Stimulated activated CD8-positive, alpha-beta memory T cell treated with anti-CD3 and anti-CD28 coated beads, Interleukin-4, amount 100 ng/mL, for 48 hours (primary cell): ENCODE data around the gene SPPL2B.
A peak's percentile ranks its signal among the peaks of the same experiment; 100 is the strongest.

ENCODE experiments used
- DNase-seq: peaks from one replicate; pipeline ENCODE4 v3.0.0-alpha.2; 2020

SPPL2B gene

GRCh38 chr19:2324220-2324948 is 4.1 kb upstream of the SPPL2B start:
- DNase-seq, result no peak

- no peak for DNase-seq
These were observed 3.0 kb upstream of the SPPL2B start for GRCh38 chr19:2325281-2326046.

- DNase-seq, result no peak
These were observed 1.7 kb upstream of the SPPL2B start for GRCh38 chr19:2326699-2327360.

GRCh38 chr19:2327773-2328400 is 597 bp upstream of the SPPL2B start:
- peak; percentile 70 for DNase-seq

DNA sequence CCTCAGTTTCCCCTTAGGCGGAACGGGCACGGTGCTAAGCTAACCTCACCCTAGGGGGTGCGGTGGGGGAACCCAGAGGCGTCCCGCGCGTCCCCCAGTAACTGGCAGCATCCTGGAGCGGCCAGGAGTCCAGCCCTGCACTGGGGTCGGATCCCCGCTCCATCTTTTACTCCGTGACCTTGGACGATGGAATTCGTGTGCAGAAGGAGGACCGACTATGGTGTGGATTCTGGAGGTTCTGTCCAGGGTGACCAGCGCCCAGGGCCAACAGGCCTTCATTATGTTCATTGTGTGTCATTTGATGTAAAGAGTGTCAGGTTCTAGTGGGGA is 630 bp downstream of the SPPL2B start:
- no peak for DNase-seq

- DNase-seq, result no peak
These were observed 1.0 kb downstream of the SPPL2B start for GRCh38 chr19:2329501-2329916.

- no peak for DNase-seq
These were observed 1.8 kb downstream of the SPPL2B start for GRCh38 chr19:2330255-2330631.

- no peak for DNase-seq
These were observed 2.3 kb downstream of the SPPL2B start for GRCh38 chr19:2330632-2331284.

GRCh38 chr19:2331601-2332246 is 3.2 kb downstream of the SPPL2B start:
- no peak for DNase-seq

DNA sequence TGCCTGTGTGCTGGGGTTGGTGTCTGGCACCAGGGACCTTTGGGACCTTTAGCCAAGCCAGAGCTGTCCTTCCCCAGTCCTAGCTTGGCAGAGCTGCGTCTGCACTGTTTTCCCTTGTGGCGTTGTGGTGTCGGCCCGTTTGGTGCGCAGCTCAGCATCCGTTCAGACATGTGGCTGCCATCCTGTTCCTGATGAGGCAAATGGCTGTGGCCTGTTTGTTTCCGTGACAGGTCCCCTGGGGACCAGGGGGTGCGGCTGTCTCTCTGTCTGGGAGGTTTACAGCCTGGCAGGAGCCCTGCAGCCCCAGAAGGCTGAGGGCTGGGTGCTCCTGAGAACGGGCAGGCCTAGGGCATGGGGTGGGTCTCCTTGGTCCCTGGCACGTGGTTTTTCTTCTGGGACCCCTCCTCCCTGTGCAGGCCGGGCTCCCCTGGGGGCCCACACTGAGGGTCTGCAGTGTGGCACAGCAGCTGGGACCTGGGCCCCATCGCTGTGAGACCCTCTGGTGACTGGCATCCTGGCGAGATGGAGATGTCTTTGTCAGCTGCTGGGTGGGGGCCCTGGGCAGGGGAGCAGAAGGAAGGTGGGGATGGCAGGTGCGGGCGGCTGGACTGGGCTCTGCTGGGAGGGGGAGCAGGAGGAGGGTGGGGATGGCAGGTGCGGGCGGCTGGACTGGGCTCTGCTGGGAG is 4.0 kb downstream of the SPPL2B start:
- DNase-seq, result peak; percentile 44

DNA sequence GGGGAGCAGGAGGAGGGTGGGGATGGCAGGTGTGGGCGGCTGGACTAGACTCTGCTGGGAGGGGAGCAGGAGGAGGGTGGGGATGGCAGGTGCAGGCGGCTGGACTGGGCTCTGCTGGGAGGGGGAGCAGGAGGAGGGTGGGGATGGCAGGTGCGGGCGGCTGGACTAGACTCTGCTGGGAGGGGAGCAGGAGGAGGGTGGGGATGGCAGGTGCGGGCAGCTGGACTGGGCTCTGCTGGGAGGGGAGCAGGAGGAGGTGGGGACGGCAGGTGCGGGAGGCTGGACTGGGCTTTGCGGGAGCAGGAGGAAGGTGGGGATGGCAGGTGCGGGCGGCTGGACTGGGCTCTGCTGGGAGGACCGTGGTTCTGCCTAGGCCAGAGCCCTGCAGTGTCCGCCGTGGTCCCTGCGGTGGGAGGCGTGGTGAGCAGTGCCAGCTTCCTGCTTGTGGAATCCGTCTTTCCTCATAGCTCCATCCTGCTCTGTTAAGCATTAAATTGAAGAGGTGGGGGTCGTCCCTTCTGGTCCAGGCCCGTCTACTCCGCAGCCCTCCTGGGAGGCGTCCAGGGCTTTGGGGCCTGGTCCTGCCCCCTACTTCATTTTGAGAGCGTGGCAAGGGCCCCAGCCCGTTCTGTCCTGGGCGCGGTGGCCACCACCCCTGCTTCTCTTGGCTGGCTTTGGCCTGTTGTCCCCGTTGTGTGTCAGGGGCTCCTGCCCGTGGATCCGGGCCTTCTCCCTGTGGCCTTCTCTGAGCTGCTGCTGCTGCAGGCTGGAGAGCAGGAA is 4.7 kb downstream of the SPPL2B start:
- DNase-seq, result no peak

- DNase-seq, result no peak
These were observed 5.3 kb downstream of the SPPL2B start for GRCh38 chr19:2333807-2334211.

DNA sequence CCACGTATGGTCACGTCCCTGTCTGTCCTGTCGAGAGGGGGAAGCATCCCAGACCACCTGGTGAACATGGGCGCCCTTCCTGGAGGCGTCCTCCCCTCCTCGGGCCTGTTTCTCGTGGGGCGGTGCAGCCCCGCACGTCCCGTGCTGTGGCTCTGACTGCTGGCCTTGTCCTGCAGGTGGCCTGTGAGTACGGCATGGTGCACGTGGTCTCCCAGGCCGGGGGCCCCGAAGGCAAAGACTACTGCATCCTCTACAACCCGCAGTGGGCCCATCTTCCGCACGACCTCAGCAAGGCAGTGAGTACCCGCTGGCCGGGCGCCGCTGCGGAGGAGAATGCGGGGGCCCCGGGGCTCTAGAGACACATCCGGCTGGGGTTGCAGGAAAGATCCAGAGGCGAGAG is 5.9 kb downstream of the SPPL2B start:
- DNase-seq, result no peak

GRCh38 chr19:2334986-2335846 is 6.7 kb downstream of the SPPL2B start:
- no peak for DNase-seq

DNA sequence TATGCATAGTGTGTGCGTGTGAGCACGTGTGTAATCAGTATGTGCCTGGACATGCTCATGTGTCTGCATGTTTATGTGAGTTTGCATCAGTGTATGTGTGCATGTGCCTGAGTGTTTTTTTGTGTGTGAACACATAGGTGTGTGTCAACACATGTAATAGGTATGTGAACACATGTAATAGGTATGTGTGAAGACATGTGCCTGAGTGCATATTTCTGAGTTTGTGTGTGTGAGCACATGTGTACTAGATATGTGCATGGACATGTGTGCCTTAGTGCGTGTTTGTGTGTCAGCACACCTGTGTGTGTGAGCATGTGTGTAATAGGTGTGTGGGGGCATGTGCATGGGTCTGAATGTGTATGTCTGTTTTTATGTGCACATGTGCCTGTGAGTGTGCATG is 7.4 kb downstream of the SPPL2B start:
- no peak for DNase-seq

- DNase-seq, result no peak
These were observed 8.2 kb downstream of the SPPL2B start for GRCh38 chr19:2336528-2337328.

DNA sequence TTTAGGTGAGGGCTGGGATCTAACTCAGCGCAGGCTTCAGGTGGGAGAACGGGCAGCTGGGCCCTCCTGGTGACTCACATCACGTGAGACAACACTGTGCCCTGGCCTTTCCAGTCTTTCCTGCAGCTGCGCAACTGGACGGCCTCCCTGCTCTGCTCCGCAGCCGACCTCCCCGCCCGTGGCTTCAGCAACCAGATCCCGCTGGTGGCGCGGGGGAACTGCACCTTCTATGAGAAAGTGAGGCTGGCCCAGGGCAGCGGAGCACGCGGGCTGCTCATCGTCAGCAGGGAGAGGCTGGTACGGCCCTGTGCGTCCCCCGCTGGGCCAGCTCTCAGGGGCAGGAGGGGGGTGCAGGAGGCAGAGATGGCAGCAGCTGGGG is 8.8 kb downstream of the SPPL2B start:
- DNase-seq, result no peak

GRCh38 chr19:2338055-2338615 is 9.7 kb downstream of the SPPL2B start:
- no peak for DNase-seq
